Measurements from ENCODE around the gene CCL22.
"Not testable (repeated sequence)": the region's sequence is repeated elsewhere in the genome, so short reads cannot be mapped to it uniquely, and the experiment has no call there.

CCL22 gene

DNA sequence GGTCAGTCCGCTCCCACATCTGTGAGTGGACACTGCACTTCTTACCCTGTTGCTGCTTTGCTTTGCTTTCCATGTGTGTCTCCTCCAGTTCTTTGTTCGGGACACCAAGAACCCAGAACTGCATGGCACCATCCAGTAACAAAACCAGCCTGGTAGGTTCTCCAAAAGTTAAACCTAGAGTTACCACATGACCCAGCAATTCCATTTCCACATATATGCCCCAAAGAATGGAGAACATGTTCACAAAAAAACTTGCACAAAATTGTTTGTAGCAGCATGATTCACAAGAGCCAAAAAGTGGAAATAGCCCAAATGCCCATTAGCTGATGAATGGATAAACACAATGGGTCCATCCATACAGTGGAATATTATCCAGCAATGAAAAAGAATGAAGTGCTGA is 10.3 kb upstream of the CCL22 start:
- DNase-seq: no peak

DNA sequence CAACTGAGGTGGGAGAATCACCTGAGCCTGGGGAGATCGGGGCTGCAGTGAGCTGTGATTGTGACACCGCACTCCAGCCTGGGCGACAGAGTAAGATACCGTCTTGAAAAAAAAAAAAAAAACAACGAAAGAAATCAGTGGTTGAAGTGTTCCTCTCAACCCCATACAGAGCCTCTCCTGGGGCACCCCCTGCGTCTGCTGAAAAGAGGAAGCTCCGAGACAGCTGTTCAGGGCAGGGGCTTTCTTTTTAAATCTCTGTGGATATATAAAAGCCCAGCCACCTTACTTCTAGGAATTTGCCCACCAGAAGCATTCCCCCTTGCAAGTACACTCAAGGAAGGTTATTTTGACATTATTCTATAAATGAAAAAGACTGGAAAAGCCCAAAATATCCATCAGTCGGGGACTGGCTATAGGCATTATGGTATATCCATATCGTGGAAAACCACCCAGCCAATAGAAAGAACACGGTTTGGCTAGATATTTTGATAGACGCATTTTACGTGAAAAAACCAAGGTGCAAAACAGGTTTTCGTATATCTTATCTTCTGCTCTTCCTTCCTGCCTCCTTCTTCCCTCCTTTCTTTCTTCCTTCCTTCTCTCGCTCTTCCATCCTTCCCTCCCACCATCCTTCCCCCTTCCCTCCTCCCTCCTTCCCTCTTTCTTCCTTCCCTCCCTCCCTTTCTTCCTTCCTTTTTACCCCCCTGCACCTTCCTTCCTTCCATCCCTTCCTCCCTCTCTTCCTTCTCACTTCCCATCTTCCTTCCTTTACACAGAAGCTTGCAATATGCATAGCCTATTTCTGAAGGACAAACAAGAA is 9.2 kb upstream of the CCL22 start:
- DNase-seq: peak in 1 of 2 donors; percentile 17

DNA sequence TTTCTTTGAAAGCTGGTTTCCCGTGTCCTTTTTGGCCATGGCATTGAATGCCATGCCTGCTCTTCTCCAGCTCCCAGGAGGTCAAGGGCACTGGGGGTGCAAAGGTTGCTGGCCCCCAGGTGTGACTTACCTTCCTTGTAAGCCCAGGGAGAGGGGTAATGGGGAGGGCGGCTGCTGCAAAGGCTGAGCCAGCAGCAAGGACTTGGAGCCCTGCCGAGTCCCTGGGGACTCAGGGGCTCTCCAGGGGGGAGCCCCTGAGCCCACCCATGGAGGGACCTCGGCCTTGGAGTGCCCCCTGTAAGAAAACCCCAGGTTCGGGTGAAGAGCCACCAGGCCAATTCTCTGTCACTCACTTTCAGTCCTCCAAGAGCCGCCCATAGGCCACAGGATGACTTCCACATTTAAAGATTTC is 5.9 kb upstream of the CCL22 start:
- no peak for DNase-seq

DNA sequence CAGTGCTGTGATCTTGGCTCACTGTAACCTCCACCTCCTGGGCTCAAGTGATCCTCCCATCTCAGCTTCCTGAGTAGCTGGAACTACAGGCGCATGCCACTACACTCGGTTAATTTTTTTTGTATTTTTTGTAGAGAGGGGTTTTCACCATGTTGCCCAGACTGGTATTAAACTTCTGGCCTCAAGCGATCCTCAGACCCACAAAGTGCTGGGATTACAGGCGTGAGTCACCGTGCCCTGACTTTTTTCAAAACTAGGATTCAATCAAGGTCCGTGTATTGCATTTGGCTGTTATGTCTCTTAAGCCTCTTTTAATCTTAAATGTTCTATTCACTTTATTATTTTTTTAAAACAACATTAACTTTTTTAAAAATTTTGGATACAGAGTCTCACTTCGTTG is 4.3 kb upstream of the CCL22 start:
- DNase-seq: no peak

DNA sequence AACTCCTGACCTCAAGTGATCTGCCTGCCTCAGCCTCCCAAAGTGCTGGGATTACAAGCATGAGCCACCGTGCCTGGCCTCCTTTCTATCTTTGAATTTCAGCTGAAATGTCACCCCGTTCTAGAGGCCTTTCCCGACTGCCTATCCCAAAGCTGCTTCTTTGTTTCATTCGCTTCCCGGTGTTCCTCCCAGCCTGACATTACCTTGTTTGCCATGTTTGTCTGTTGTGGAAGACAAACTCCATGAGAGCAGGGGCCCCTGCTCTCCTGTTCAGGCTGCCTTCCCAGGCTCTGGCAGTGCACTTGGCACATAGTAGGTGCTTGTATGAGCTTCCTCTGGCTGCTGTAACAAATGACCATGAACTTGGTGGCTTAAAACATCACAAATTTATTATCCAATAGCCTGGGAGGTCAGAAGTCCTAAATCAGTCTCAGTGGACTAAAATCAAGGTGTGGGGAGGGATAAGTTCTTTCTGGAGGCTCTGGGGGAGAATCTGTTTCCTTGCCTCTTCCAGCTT is 2.6 kb upstream of the CCL22 start:
- no peak for DNase-seq

DNA sequence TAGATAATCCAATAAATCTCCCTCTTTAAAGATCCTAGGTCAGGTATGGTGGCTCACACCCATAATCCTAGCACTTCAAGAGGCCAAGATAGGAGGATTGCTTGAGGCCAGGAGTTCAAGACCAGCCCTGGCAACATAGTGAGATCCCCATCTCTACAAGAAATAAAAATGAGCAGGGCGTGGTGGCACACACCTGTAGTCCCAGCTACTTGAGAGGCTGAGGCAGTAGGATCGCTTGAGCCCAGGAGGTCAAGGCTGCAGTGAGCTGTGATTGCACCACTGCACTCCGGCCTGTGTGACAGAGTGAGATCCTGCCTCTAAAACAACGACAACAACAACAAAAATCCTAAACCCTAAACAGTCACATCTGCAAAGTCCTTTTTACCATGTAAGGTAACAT is 2.0 kb upstream of the CCL22 start:
- no peak for DNase-seq

DNA sequence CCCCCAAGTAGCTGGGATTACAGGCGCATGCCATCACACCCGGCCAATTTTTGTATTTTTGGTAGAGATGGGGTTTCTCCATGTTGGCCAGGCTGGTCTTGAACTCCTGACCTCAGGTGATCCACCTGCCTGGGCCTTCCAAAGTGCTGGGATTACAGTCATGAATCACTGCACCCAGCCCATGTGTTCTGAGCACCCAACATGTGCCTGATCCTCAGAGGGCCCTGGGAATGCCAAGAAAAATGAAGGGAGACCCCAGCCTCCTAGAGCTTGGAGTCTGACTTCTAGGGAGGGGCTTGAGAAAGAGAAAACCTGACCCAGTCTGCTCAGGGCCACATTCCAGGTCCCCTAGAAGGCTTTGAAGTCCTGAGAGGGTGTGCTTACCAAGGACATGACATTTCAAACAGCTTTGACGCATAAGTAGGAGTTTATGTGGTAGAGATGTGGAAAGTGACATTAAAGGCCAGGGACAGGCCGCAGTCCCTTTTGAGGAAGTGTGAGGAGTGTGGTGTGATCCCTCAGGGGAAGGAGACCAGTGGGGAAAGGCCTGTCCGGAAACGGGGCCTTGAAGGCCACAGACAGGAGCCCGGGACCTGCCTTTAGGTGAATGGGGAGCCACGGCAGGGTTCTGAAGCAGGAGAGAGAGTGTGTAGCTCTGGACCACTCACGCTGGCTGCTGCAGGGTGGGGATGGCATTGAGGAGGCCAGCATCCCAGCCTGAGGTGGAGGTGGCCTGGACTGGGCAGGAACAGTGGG is 1.1 kb upstream of the CCL22 start:
- DNase-seq: no peak

DNA sequence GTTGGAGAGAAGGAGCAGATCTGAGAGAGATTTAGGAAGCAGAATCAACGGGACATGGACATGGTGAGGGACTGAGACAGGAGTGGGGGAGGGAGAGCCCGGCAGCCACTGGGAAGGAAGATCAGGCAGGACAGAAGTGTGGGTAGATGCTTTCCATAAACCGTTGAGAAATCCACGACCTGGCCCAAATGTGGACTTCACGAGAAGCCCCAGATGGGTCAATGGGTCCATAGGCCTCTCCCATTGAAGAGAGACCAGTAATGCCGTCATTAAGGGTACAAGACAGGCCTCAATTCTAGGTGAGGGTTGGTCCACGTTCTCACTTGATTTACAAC is 530 bp upstream of the CCL22 start:
- no peak for DNase-seq

DNA sequence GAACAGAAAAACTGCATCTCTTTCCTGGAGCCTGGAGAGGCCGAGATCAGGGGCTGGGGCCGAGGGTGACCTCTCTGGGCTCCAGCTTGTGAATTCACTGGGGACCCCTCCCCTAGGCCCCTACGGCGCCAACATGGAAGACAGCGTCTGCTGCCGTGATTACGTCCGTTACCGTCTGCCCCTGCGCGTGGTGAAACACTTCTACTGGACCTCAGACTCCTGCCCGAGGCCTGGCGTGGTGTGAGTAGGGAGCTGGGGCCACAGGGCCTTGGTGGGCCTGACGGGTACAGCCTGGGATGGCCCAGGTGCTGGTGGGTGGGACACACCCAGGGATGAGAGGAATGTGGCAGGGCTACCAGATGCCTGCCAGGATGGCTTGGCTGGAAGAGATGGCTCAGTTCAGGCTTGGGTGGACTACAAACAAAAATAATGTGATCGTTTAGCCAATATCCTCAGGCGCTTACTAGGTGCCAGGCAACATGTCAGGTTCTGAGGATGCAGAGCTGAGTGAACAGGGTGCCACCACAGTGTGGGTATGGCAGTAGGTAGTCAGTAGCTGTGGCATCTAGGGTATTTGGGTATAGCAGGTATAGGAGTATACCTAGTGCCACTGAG is 1.8 kb downstream of the CCL22 start:
- DNase-seq: no peak

DNA sequence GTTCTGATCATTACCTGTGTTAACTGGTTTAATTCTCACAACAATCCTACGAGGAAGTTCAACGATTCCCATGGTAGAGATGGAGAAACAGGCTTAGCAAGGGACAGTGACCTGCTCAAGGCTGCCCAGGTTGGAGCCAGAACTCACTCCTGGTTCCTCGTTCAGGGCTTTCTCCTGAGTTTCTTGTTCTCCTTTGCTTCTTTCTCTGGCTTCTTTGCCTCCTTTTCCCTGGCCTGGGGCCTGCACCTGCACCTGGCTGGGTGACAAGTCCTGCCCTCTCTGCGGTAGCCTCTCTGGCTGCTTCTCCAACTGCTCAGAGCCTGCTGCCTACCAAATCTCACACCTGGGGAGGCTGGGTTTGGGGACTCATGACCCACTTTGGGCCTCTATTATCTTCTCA is 2.8 kb downstream of the CCL22 start:
- no peak for DNase-seq

DNA sequence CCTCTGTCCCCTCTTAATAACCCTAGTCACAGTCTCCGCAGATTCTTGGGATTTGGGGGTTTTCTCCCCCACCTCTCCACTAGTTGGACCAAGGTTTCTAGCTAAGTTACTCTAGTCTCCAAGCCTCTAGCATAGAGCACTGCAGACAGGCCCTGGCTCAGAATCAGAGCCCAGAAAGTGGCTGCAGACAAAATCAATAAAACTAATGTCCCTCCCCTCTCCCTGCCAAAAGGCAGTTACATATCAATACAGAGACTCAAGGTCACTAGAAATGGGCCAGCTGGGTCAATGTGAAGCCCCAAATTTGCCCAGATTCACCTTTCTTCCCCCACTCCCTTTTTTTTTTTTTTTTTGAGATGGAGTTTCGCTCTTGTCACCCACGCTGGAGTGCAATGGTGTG is 5.6 kb downstream of the CCL22 start:
- DNase-seq: no peak

DNA sequence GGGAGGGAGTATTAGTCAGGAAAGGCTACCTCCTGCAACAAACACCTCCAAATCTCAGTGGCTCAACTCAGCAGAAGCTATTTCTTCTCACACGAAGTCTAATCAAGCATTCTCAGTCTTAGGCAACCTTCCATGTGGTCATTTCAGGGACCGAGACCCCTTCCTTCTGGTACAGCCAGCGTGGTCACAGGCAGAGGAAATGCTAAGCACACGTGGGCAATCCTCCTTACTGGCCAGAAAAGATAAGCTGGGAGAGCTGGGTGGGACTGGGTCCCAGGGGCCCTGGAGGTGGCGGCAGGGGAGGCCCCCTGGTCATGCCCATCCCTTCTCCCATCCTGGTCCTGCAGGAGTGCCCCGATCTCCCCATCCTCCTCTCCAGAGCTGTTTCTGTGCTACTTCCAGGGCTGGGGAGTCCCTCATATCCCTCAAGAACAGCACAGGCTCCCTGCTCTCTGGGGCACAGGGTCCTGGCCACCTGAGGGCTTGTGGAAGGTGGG is 8.0 kb downstream of the CCL22 start:
- no peak for DNase-seq

DNA sequence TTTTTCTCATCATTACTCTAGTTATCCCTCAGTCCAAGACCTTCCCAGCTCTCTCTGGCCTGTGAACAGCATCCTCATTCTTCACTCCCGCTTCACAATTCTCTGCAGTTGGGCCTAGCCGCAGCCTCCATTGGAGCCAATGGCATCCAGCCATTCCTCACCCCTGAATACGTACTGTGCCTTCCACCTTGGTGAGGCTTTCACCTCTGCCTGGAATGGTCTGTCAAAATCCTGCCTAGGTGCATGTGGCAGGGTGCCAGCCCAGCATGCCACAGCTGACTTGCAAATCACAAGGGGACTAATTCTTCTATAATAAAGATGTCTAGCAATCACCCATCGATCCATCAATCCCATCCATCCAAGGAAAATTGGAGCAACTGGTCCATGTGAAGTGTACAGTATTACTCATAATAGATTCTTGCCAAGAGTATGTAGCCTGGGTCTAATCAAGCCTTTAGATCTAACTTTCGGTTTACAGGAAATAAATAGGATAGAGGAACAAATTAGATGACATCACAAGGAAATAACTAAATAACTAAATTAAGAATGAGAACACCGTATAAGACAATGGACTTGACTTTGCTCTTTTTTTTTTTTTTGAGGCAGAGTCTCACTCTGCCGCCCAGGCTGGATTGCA is 8.7 kb downstream of the CCL22 start:
- no peak for DNase-seq

DNA sequence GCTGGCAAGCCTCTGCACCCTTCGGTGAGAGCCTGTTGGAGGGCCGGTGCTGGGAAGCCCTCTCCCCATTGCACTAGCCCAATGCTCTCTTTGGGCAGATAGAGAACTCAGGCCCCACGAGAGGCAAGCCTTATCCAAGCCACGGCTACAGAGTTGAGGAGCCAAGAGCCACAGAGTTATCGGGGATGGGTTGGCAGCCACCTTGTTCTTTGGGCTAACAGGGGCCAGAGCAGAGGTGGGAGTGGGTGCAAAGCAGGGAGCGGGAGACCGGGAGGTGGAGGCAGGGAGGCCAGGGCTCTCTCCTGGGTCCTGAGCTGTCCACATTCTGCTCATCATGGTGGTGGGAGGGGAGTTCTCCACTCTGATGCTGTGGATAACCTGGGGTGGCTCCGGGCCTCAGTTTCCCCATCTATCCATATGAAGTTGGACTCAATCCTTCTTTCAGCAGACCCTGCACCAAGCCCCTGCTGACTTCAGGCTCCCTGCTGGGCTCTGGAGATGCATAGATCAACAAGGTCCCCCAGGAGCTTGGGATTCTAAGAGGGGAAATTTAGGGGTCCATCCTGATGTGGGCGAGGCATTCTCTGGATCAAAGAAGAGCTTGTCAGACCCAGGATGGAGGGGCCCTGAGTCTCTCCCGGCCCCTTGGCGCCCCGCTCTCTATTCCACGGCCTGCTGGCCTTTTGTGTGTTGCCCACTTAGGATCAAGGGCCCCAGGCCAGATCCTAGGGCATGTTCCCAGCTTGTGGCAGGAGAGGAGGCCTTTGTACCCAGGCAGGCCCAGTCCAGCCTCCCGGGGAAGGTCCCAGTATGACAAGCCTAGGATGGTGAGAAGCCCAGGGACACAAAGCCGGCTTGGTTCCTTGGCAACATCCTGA is 13.2 kb downstream of the CCL22 start:
- DNase-seq: no peak

DNA sequence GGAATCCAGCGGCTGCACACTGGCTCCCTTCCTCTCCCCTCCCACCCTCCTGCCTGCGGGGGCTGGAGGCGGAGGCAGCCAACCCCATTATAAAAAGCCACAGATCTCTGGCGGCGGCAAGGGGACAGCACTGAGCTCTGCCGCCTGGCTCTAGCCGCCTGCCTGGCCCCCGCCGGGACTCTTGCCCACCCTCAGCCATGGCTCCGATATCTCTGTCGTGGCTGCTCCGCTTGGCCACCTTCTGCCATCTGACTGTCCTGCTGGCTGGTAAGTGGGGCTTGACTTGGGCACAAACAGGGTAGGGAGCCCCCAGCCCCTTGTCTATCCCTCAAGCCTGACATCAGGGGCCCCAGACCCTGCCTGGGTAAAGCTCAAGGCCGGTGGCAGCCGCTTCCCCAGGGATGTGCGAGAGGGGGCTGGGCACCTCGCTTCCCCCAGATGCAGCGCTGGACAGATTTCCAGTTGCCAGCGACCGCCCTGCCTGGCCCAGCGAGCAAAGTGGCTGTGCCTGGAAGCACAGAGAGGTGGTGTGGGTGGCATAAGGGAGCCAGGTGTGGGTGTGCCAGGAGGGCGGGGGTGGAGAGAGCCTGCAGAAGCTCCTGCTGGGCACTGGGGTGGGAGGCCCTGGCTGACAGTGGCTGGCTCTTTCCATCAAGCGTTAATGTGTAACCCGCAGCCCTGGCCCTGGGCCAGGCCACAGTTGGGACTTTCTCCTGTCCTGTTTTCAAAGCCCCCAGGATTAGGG is 14.0 kb downstream of the CCL22 start, which contains the start of gene CX3CL1:
CX3CL1 (plus strand) TSS at position 119 of the 745 bp plus-strand sequence; CDS start at position 198, 79 bp downstream.
- DNase-seq: no peak

DNA sequence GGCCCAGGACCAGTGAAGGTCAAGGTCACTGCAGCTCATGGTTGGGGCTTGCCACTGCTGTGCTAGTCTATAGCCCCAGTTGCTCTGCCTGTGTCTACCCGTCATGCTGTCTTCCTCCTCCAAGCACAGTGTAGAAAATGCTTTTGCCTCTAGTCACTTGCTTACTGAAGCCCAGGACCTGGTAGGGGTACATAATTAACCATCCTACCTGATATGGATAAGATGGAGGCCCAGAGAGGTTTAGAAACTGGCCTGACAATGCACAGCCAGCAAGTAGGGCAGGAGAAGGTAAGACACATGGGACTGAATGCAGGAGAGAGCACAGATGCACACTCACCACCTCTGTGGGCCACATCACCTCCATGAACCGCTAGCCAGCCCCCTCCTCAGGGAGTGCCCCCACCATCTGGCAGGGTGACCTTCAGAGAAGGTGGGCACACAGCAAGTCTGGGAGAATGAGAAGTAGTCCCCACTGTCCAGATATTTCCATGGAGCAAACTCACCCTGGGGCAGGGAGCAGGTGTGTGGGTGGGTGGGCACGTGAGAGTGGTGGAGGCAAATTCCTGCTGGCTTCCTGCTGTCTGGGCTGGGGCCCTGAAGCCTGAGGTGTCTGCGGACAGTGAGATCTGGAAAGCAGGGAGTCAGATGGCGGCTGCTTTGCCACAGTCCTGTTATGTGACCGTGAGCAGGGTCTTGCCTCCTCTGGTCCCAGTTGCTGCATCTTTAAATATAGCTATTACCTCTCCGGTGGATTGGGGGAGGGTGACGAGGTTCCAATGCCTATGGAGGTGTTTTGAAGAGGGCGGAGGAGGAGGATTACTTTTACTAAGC is 14.7 kb downstream of the CCL22 start:
- no peak for DNase-seq

DNA sequence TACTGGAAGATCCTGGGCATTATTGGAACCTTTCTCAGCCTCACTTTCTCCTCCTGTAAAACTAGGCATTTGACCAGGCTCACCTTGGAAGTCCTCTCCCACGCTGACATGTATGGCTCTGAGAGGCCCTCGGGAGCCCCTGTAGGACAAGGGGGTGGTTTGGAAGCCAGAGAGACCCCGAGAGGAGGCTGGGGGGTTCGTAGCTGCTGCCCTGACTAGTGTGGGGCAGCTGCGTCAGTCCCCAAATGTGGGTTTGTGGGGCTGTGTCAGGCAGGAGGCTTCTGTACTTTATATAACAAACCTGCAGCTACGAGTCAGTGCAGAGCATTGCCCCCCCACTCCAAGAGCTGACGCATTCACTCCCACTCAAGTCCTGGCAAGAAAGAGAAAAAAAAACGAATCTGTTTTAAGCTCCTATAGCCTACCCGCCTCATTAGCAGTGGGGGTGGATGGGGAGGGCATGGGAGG is 15.5 kb downstream of the CCL22 start:
- no peak for DNase-seq

DNA sequence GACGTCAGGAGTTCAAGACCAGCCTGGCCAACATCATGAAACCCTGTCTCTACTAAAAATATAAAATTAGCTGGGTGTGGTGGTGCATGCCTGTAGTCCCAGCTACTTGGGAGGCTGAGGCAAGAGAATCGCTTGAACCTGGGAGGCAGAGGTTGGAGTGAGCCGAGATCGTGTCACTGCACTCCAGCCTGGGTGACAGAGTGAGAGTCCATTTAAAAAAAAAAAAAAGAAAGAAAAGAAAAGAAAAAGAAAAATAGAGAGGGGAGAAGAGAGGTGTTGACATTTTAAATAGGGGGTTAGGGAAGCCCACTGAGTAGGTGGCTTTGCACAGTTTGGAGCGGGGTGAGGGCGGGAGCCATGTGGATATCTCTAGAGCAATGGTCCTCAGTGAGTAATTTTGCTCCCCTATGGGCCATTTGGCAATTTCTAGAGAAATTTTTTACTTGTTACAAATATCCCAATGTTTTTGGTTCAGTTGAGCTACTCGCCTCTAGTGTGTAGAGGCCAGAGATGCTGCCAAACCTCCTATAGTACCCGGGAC is 16.4 kb downstream of the CCL22 start:
- DNase-seq: not testable (repeated sequence)

DNA sequence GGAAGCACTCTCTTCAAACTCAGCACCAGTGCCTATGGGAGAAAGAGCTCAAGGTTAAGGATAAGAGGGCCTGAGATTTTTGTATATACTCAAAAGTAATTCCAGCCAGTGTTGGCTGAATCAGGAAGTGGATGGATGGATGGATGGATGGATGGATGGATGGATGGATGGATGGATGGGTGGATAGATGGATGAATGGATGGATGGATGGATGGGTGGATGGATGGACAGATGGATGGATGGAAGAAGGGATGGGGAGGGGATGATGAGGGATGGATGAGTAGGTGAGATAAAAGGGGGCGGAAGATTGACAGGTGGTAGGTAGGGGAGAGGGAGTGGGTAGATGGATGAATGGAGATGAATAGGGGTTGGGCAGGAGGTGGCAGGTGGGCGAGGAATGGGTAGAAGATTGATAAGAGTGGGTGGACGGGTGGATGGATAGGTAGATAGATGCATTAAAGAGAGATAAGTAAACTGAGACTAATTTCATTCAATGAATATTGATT is 17.8 kb downstream of the CCL22 start:
- no peak for DNase-seq

All from stimulated activated CD4-positive, alpha-beta T cell treated with anti-CD3 and anti-CD28 coated beads, Interleukin-2, amount 100 ng/mL, for 24 hours (primary cell).